Esophagus squamous epithelium (tissue), 4 donors: ENCODE results near the gene RIPOR1.

Experiments used
- CTCF ChIP-seq, 6 experiments: fragments of 450-650 bp in 4 of 6; fragments of 200-600 bp in 2 of 6; sonication (generic) in 2 of 6; IDR thresholded peaks; one replicate each; pipeline ENCODE4 v1.5.1; 2016 to 2019; ENCODE audit warnings: antibody characterized with exemption in 6 of 6, mild to moderate bottlenecking in 4 of 6, moderate library complexity in 4 of 6
- POLR2A ChIP-seq, 4 donors: fragments of 450-650 bp; IDR thresholded peaks; one replicate each; pipeline ENCODE4 v1.6.1; 2017; ENCODE audit warnings: antibody characterized with exemption in 4 of 4, mild to moderate bottlenecking in 4 of 4, moderate library complexity in 3 of 4

GRCh38 chr16:67540756-67541155 is 12.1 kb downstream of the RIPOR1 start:
- no peak for TF ChIP-seq CTCF (IDR thresholded peaks at IDR 0.05)
- TF ChIP-seq POLR2A (IDR thresholded peaks at IDR 0.05), result no peak
